HepG2 (cell line): ENCODE results near the gene ABHD4. TPM values are rescaled to one million over a fixed set of nuclear protein-coding genes. Genes with fewer than 3 reads are reported as not detected.

Experiments used
- EEA1 ChIP-seq: sonication (generic); formaldehyde crosslinking; IDR thresholded peaks from 2 replicates; pipeline ENCODE4 v1.5.1; 2020; ENCODE audit warnings: mild to moderate bottlenecking, missing genetic modification reagents, borderline replicate concordance
- EHMT2 ChIP-seq: fragments of 200-600 bp; sonication (generic); IDR thresholded peaks from 2 replicates; pipeline ENCODE4 v1.7.0; 2017; ENCODE audit warnings: antibody characterized with exemption, low read depth, low read length, borderline replicate concordance
- JUND ChIP-seq: sonication (generic); formaldehyde crosslinking; IDR thresholded peaks from 2 replicates; pipeline ENCODE4 v1.8.0; 2022; ENCODE audit warnings: mild to moderate bottlenecking, missing genetic modification reagents
- NFIB ChIP-seq: sonication (generic); formaldehyde crosslinking; IDR thresholded peaks from 2 replicates; pipeline ENCODE4 v1.9.0; 2021; ENCODE audit warnings: missing genetic modification reagents, mild to moderate bottlenecking, borderline replicate concordance
- PTBP1 ChIP-seq: fragments of 200-400 bp; formaldehyde crosslinking; IDR thresholded peaks from 2 replicates; pipeline ENCODE4 v1.6.1; 2018; ENCODE audit warnings: low read length, low read depth; ENCODE audit not compliant: poor library complexity, severe bottlenecking
- RFX5 ChIP-seq: IDR thresholded peaks from 2 replicates; pipeline ENCODE4 v1.6.1; 2011; ENCODE audit warnings: low read depth, low read length, improper control_type of control experiment
- SIX4 ChIP-seq: sonication (generic); formaldehyde crosslinking; IDR thresholded peaks from 2 replicates; pipeline ENCODE4 v1.4.0; 2020; ENCODE audit warnings: missing genetic modification reagents
- TFAP4 ChIP-seq: sonication (generic); IDR thresholded peaks from 2 replicates; pipeline ENCODE4 v1.6.1; 2016; ENCODE audit warnings: low read depth, borderline replicate concordance
- TRIM22 ChIP-seq: fragments of 450-650 bp; IDR thresholded peaks from 2 replicates; pipeline ENCODE4 v1.6.1; 2017
- ZBTB39 ChIP-seq: sonication (generic); formaldehyde crosslinking; IDR thresholded peaks from 2 replicates; pipeline ENCODE4 v1.5.0; 2020; ENCODE audit warnings: missing genetic modification reagents
- ZGPAT ChIP-seq: IDR thresholded peaks from 2 replicates; pipeline ENCODE4 v1.6.1; 2016; ENCODE audit warnings: mild to moderate bottlenecking
- ZMYM4 ChIP-seq: sonication (generic); formaldehyde crosslinking; IDR thresholded peaks from 2 replicates; pipeline ENCODE4 v1.8.1; 2023; ENCODE audit warnings: mild to moderate bottlenecking, missing genetic modification reagents
- ZNF276 ChIP-seq: sonication (generic); formaldehyde crosslinking; IDR thresholded peaks from 2 replicates; pipeline ENCODE4 v1.4.0; 2020; ENCODE audit warnings: mild to moderate bottlenecking, low read depth, missing genetic modification reagents
- ZNF331 ChIP-seq: sonication (generic); formaldehyde crosslinking; IDR thresholded peaks from 2 replicates; pipeline ENCODE4 v1.4.0; 2020; ENCODE audit warnings: missing genetic modification reagents
- ZNF737 ChIP-seq: sonication (generic); formaldehyde crosslinking; IDR thresholded peaks from 2 replicates; pipeline ENCODE4 v1.5.0; 2020; ENCODE audit warnings: missing genetic modification reagents, mild to moderate bottlenecking, borderline replicate concordance
- ZUFSP ChIP-seq: sonication (generic); formaldehyde crosslinking; IDR thresholded peaks from 2 replicates; pipeline ENCODE4 v1.9.0; 2021; ENCODE audit warnings: missing genetic modification reagents, mild to moderate bottlenecking, borderline replicate concordance
- polyA plus RNA-seq, 8 experiments: library from polyadenylated mRNA; depleted of rRNA in 3 of 8; stranded (reverse) in 7 of 8; unstranded in 1 of 8; fragments of >200 nt; fragmentation: Illumina TruSeq in 4 of 8; extraction: Trizol in 4 of 8; gene quantifications; 2 replicates each; pipeline versions ENCODE4 v1.2.1 to v1.2.3, GENCODE V29; 2011 to 2016; ENCODE audit warnings: low read depth in 4 of 8, missing spikeins in 1 of 8, mixed read lengths in 1 of 8; ENCODE audit not compliant: insufficient read depth in 1 of 8
- total RNA-seq, 5 experiments: library from RNA; depleted of rRNA; stranded (reverse); fragments of >200 nt; fragmentation: Illumina TruSeq; extraction: Trizol; gene quantifications; 2 replicates each; pipeline ENCODE4 v1.2.3, GENCODE V29; 2016; ENCODE audit warnings: low read depth in 1 of 5

ABHD4 gene
- total and polyA plus RNA-seq, 2 of the 13 experiments (the other 11 are each of a cell fraction or from before 2014, with no cell fraction given): 16.1 to 47.5 TPM

- no peak; the same call in none of the 2 replicates for TF ChIP-seq ZNF276 (CRISPR knock-in tag)
- TF ChIP-seq ZMYM4 (CRISPR knock-in tag): peak; percentile 74; the same call in 1 of the 2 replicates
- no peak for TF ChIP-seq ZNF737 (CRISPR knock-in tag)
- no peak for TF ChIP-seq ZBTB39 (CRISPR knock-in tag)
- TF ChIP-seq PTBP1: peak; percentile 85
- TF ChIP-seq ZNF331 (CRISPR knock-in tag): peak; percentile 50; the same call in 1 of the 2 replicates
- peak; percentile 14; the same call in 1 of the 2 replicates for TF ChIP-seq SIX4 (CRISPR knock-in tag)
- peak; percentile 91; the same call in 1 of the 2 replicates for TF ChIP-seq EEA1 (CRISPR knock-in tag)
- TF ChIP-seq ZUFSP (CRISPR knock-in tag): no peak
- no peak for TF ChIP-seq TRIM22
- no peak for TF ChIP-seq JUND (CRISPR knock-in tag)
- peak; percentile 63; the same call in 1 of the 2 replicates for TF ChIP-seq TFAP4
- TF ChIP-seq NFIB (CRISPR knock-in tag): no peak
- peak; percentile 92 for TF ChIP-seq RFX5
- TF ChIP-seq EHMT2: peak; percentile 83; the same call in 1 of the 2 replicates
- TF ChIP-seq ZGPAT (CRISPR knock-in tag): peak; percentile 93
Measured at GRCh38 chr14:22589096-22589839, 8.8 kb upstream of the ABHD4 start, which contains the start of gene DAD1 (continued).
